H1 (cell line): Measurements from ENCODE around the gene PPP1R9A.

Experiments
- ATF2 ChIP-seq: IDR thresholded peaks from 2 replicates; pipeline ENCODE4 v1.6.1; 2012; ENCODE audit warnings: low read length, inconsistent platforms
- CHD1 ChIP-seq: IDR thresholded peaks from 2 replicates; pipeline ENCODE4 v1.6.1; 2012; ENCODE audit warnings: low read depth, low read length, improper control_type of control experiment
- CTCF ChIP-seq, 3 experiments: IDR thresholded peaks; 1 replicate in 2 of 3; 2 replicates in 1 of 3; pipeline versions ENCODE4 v1.5.1 to v1.6.1; 2011; ENCODE audit warnings: low read length in 3 of 3, mild to moderate bottlenecking in 3 of 3, inconsistent platforms in 2 of 3, low read depth in 1 of 3, moderate library complexity in 1 of 3; ENCODE audit not compliant: insufficient read depth in 1 of 3; ENCODE audit errors: control extremely low read depth in 1 of 3
- EGR1 ChIP-seq: IDR thresholded peaks from 2 replicates; pipeline ENCODE4 v1.6.1; 2011; ENCODE audit warnings: low read depth, low read length, borderline replicate concordance
- EP300 ChIP-seq, 2 experiments: IDR thresholded peaks; 1 replicate in 1 of 2; 2 replicates in 1 of 2; pipeline ENCODE4 v1.6.1; 2011 to 2012; ENCODE audit warnings: low read depth in 2 of 2, low read length in 2 of 2, mild to moderate bottlenecking in 2 of 2, borderline replicate concordance in 1 of 2, inconsistent platforms in 1 of 2, moderate library complexity in 1 of 2
- EZH2 ChIP-seq: fragments of 200-600 bp; sonication (generic); IDR thresholded peaks from 2 replicates; pipeline ENCODE4 v1.7.1; 2012; ENCODE audit warnings: low read depth, mild to moderate bottlenecking, moderate library complexity, low read length, inconsistent platforms; ENCODE audit not compliant: severe bottlenecking
- HDAC6 ChIP-seq: IDR thresholded peaks from one replicate; pipeline ENCODE4 v1.7.1; 2012; ENCODE audit warnings: low read depth, mild to moderate bottlenecking, inconsistent platforms, low read length, moderate library complexity
- JUN ChIP-seq: IDR thresholded peaks from 2 replicates; pipeline ENCODE4 v1.6.1; 2011; ENCODE audit warnings: low read depth, mild to moderate bottlenecking, improper control_type of control experiment, low read length
- MAFK ChIP-seq: IDR thresholded peaks from 2 replicates; pipeline ENCODE4 v1.6.1; 2012; ENCODE audit warnings: low read depth, mild to moderate bottlenecking, improper control_type of control experiment, low read length
- POLR2A ChIP-seq, 2 experiments: IDR thresholded peaks; 1 replicate in 1 of 2; 2 replicates in 1 of 2; pipeline ENCODE4 v1.6.1; 2011; ENCODE audit warnings: low read depth in 2 of 2, low read length in 2 of 2, mild to moderate bottlenecking in 2 of 2; ENCODE audit errors: control extremely low read depth in 1 of 2
- POLR2AphosphoS5 ChIP-seq: IDR thresholded peaks from 2 replicates; pipeline ENCODE4 v1.6.1; 2011; ENCODE audit warnings: low read depth, low read length
- SIX5 ChIP-seq: IDR thresholded peaks from 2 replicates; pipeline ENCODE4 v1.6.1; 2011; ENCODE audit warnings: mild to moderate bottlenecking, low read depth, low read length
- SP1 ChIP-seq: IDR thresholded peaks from 2 replicates; pipeline ENCODE4 v1.6.1; 2011; ENCODE audit warnings: low read depth, low read length

GRCh38 chr7:94933256-94933990 is 26.0 kb downstream of the PPP1R9A start:
- TF ChIP-seq CTCF (IDR thresholded peaks at IDR 0.05; ENCODE audit: control extremely low read depth in 1 of 3, insufficient read depth in 1 of 3, low read depth in 1 of 3, low read length in 3 of 3): no peak
- TF ChIP-seq SIX5: no peak
- TF ChIP-seq EZH2: no peak
- no peak for TF ChIP-seq POLR2AphosphoS5
- no peak for TF ChIP-seq POLR2A (IDR thresholded peaks at IDR 0.05; ENCODE audit: control extremely low read depth in 1 of 2, low read depth in 2 of 2, low read length in 2 of 2)
- no peak for TF ChIP-seq EGR1
- TF ChIP-seq EP300 (IDR thresholded peaks at IDR 0.05; ENCODE audit: borderline replicate concordance in 1 of 2, low read depth in 2 of 2, low read length in 2 of 2): no peak
- TF ChIP-seq CHD1: no peak
- TF ChIP-seq SP1: no peak
- TF ChIP-seq JUN: no peak
- TF ChIP-seq ATF2: no peak
- no peak for TF ChIP-seq HDAC6
- TF ChIP-seq MAFK: no peak
